Measurements from ENCODE around the gene TRMT10C.
"Not testable (repeated sequence)": the region's sequence is repeated elsewhere in the genome, so short reads cannot be mapped to it uniquely, and the experiment has no call there.

TRMT10C gene

GRCh38 chr3:101548527-101549105 is 13.1 kb upstream of the TRMT10C start:
- TF ChIP-seq CTCF (IDR thresholded peaks at IDR 0.05; ENCODE audit: extremely low read depth, missing control alignments) = no peak
- no peak for DNase-seq (ENCODE audit: low spot score)

GRCh38 chr3:101549473-101549872 is 12.2 kb upstream of the TRMT10C start:
- no peak for TF ChIP-seq CTCF (IDR thresholded peaks at IDR 0.05; ENCODE audit: extremely low read depth, missing control alignments)
- DNase-seq (ENCODE audit: low spot score) = no peak

- not testable (repeated sequence) for DNase-seq (ENCODE audit: low spot score)
These were observed 10.1 kb upstream of the TRMT10C start for GRCh38 chr3:101551359-101552081.

- DNase-seq (ENCODE audit: low spot score) = not testable (repeated sequence)
These were observed 8.3 kb upstream of the TRMT10C start for GRCh38 chr3:101553381-101553780.

GRCh38 chr3:101556064-101556463 is 5.6 kb upstream of the TRMT10C start:
- TF ChIP-seq CTCF (IDR thresholded peaks at IDR 0.05; ENCODE audit: extremely low read depth, missing control alignments) = no peak
- no peak for DNase-seq (ENCODE audit: low spot score)

GRCh38 chr3:101567528-101568317 is 6.1 kb downstream of the TRMT10C start:
- no peak for TF ChIP-seq CTCF (IDR thresholded peaks at IDR 0.05; ENCODE audit: extremely low read depth, missing control alignments)
- DNase-seq (ENCODE audit: low spot score) = no peak

- TF ChIP-seq CTCF (IDR thresholded peaks at IDR 0.05; ENCODE audit: extremely low read depth, missing control alignments) = no peak
- no peak for DNase-seq (ENCODE audit: low spot score)
These were observed 9.6 kb downstream of the TRMT10C start for GRCh38 chr3:101571028-101571895.

All from GM20000 (cell line).